Activated CD8-positive, alpha-beta memory T cell treated with anti-CD3 and anti-CD28 coated beads, Interleukin-2, amount 50 U/mL, for 4 hours (primary cell): ENCODE data around the gene NDUFS6.

Experiments
- DNase-seq: peaks from one replicate; pipeline ENCODE4 v3.0.0-alpha.2; 2020

The NDUFS6 gene

GRCh38 chr5:1765880-1766235, 35.3 kb upstream of the NDUFS6 start:
- no peak for DNase-seq

DNA sequence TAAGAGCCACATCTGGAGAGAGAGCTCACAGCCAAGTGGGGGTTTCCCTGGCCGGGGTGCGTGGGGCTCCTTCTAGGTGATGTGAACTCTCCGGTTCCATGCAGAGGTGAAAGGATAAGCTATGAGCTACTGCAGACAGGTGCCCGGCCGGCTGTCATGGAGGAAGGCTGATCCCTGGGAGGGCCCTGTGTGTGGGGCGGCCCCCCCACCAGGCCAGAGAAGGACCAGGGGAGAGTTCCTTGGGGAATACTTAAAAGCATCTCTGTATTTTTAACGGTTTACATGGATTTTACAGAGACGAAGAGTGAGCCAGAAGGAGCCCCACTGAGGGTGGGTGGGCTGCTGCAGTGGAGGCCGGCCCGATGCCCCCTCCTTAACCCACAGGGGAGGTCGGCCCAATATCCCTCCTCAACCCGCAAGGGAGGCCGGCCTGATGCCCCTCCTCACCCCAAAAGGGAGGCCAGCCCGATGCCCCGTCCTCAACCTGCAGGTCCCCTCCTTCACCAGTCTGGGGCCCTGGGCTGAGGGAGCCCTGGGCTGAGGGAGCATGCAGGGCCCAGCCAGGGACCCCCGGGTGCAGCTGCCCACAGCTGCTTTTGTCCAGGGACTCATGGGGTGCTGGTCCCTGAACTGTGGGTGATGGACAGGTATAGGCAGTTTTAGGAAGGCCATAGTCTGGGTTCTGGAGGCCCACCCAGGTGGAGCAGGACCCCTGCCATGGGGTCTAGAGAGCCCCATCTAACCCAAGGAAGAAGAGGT, 33.5 kb upstream of the NDUFS6 start:
- DNase-seq: no peak

DNA sequence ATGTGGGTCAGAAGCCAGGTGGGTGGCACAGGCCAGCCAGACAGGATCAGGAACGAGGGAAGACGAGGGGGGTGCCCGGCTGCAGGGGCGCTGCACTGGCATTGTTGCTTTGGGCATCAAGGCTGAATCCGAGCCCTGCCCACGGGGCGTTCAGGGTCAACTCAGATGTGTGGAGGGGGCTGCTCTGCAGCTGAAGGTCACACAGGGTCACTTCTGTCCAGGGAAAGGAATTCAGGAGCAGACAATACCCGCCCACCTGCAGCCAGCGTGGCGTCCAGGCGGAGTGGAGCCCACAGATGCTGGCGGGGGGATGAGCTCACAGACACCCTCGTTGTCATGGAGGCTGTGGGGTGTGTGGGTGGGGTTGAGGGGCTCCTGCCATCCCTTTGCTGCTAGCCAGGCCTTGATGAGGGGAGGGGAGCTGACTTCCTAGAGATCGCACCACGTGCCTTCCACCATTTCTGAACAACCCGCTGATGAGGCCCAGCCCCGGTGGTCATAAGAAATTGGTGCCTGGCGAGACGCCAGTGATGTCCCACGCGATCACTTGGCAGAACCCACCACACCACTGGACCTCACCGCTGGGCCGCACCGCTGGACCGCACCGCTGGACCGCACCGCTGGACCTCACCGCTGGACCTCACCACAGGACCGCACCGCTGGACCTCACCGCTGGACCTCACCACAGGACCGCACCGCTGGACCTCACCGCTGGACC, 32.8 kb upstream of the NDUFS6 start:
- DNase-seq: no peak

GRCh38 chr5:1769017-1769640, 32.1 kb upstream of the NDUFS6 start:
- no peak for DNase-seq

GRCh38 chr5:1769752-1770442, 31.3 kb upstream of the NDUFS6 start:
- DNase-seq: no peak

DNA sequence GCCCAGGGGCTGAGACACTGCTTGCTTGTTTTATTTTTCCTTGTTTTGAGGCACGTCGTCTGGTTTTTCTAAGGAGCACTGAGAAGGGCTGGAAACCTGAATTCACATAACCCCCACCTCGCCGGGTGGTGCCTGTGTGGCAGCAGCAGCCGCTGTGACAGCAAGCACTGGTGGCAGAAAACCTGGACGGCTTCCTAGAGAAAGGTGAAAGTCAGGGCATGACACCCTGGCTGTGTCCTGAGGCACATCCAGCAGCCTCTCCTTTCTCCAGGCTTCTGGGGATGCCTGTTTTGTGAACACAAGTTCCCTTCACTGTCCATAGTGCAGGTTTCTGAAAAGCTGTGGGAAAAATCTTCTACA, 30.8 kb upstream of the NDUFS6 start:
- no peak for DNase-seq

- DNase-seq: no peak
These were observed 29.8 kb upstream of the NDUFS6 start for GRCh38 chr5:1771149-1772065.

- DNase-seq: no peak
These were observed 28.6 kb upstream of the NDUFS6 start for GRCh38 chr5:1772634-1773033.

- DNase-seq: no peak
These were observed 24.4 kb upstream of the NDUFS6 start for GRCh38 chr5:1776831-1777230.

- no peak for DNase-seq
These were observed 23.7 kb upstream of the NDUFS6 start for GRCh38 chr5:1777281-1778137.

GRCh38 chr5:1778138-1779020, 22.8 kb upstream of the NDUFS6 start:
- DNase-seq: no peak

DNA sequence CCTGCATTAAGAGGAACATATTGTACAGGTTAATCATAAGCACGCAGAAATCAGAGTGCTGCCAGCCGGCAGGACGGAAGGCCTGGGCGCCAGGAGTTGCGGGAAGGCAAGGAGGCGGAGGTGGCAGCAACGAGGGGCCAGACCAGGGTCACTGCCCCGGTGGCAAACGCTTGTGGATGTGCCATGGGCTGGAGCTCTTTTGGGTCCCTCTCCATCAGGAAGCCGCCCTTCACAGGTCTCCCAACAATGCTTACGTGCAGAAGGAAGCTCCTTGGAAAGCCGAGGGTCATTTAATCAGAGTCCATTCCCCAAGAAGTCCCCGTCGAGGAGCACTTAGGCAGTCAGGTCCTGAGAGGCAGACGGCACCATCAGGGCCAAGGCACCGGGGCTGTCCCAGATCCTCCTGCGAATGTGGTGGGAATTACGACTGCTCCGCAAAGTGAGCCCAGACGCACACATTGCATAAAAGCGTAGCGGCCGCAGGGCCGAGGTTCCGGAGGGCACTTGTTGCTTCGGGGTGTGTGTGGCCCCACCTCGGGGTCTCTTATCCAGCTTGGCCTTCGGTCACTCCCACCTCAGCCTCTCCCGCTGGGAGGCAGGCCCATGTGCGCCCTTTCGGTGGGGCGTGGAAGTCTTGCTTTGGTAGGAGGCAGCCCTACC, 22.1 kb upstream of the NDUFS6 start:
- DNase-seq: no peak

DNA sequence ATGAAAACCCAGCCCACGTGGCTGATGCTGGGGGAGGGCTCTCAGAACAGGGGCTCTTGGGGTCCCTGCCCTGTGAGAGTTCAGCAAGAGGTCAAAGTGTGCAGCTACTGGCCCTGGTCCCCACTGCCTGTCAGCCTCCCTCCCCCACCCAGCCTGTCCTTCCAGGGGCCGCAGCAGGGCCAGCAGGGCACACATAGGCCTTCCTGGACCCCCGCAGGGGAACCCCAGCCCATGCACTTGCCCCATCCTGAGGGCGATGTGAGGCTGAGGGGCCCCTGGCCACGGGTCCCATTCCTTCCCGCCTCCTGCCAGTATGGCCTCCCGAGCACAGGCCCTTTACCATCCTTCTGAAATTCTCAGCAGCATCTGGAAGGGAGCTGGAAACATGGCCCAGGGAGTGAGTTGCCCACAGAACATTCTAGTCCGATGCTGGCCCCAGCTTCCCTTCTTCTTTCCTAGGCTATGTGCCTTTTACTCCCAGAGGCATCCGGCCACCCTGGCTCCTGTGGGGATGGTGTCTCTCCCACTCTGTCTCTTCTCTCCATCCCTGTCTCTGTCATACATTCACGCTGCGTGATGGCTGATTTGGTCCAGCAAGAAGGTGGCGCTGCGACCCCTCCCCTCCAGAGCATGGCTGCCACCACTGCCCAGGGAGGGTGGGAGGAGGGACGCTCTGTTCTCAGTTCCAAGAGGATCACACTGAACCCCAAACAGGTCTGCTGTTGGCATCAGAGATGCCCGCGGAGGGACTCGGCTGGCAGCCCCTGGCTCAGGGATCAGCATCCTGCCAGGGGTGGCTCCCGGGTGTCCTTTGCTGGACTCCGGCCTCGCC, 21.2 kb upstream of the NDUFS6 start:
- DNase-seq: no peak

DNA sequence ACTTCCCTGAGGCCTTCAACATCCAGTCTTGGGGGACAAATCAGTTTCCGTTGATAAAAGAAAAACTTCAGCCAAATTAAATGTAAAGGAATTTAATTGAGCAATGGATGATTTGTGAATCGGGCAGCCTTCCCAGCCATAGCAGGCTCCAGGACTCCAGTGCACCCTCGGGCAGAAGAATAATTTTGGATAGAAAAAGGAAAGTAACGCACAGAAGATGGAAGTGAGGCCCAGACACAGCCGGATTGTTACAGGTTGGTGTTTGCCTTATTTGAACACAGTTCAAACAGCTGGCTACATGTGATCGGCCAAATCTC, 20.6 kb upstream of the NDUFS6 start:
- no peak for DNase-seq

- DNase-seq: no peak
These were observed 20.1 kb upstream of the NDUFS6 start for GRCh38 chr5:1781107-1781506.

GRCh38 chr5:1781726-1782384, 19.4 kb upstream of the NDUFS6 start:
- no peak for DNase-seq

DNA sequence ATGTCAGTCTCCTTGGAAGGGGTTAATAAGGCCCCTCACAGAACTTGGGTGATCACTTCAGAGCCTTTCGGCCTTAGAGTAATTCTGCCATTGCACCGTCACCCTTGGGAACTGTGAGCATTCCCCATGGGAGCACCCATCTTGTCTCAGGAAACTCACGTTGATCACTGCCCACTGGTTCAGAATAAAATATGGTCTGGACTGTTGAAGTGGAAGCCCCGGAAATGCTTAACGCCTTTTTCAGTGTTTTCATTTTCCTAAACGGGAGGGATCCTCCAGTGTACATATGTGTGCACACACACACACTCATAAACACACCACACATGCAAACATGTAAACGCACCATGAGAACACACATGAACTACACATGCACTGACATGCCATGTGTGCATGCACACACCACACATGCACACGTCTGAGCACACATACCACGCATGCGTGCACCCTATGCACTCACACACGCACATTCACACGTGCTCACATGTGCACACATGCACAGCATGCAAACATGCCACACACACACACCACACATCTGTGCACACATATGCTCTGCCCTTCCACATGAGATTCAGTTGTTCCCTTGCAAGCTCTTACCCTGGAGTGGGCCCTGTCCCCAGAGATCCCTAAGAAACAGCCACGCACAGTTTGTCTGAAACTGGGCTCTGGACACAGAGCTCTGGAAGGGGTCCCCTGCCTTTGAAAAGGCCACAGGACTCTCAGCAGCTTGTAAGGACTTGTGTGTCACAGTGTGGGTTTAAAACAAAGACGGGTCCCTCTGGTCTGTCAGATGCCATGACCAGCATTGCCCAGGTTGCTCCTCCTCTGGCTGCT, 18.6 kb upstream of the NDUFS6 start:
- DNase-seq: no peak

DNA sequence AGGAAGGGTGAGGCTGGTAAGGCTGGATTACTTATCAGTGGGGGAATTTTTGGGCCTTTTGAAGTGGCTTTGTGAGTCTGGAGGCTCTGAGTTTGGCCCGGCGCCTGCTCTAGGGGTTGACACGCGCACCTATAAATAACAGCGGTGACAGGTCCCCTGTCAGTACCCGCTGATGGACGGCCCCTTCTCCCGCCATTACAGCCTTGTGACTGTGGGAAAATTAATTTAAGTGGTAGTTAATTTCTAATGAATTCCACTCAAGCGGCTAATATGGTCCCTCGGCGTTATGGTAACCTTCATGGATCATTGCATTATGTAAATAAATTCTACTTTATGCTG, 18.0 kb upstream of the NDUFS6 start:
- DNase-seq: no peak
